H1 (cell line): ENCODE results near the gene GSTO2. TPM values are rescaled to one million over a fixed set of nuclear protein-coding genes. Genes with fewer than 3 reads are reported as not detected.

Source experiments
- CHD2 ChIP-seq: IDR thresholded peaks from 2 replicates; pipeline ENCODE4 v1.6.1; 2012; ENCODE audit warnings: low read length, improper control_type of control experiment
- CTCF ChIP-seq, 3 experiments: IDR thresholded peaks; 1 replicate in 2 of 3; 2 replicates in 1 of 3; pipeline versions ENCODE4 v1.5.1 to v1.6.1; 2011; ENCODE audit warnings: low read length in 3 of 3, mild to moderate bottlenecking in 3 of 3, inconsistent platforms in 2 of 3, low read depth in 1 of 3, moderate library complexity in 1 of 3; ENCODE audit not compliant: insufficient read depth in 1 of 3; ENCODE audit errors: control extremely low read depth in 1 of 3
- FOSL1 ChIP-seq: IDR thresholded peaks from 2 replicates; pipeline ENCODE4 v1.6.1; 2011; ENCODE audit warnings: mild to moderate bottlenecking, low read depth, low read length, moderate library complexity; ENCODE audit not compliant: insufficient read depth
- GTF2F1 ChIP-seq: IDR thresholded peaks from 2 replicates; pipeline ENCODE4 v1.6.1; 2012; ENCODE audit warnings: low read depth, low read length, improper control_type of control experiment, borderline replicate concordance
- JUN ChIP-seq: IDR thresholded peaks from 2 replicates; pipeline ENCODE4 v1.6.1; 2011; ENCODE audit warnings: low read depth, mild to moderate bottlenecking, improper control_type of control experiment, low read length
- PHF8 ChIP-seq: fragments of 200-600 bp; sonication (generic); conservative IDR thresholded peaks from 2 replicates; pipeline ENCODE4 v1.7.1; 2012; ENCODE audit warnings: low read depth, mild to moderate bottlenecking, inconsistent platforms, low read length, moderate library complexity
- POU5F1 ChIP-seq: IDR thresholded peaks from 2 replicates; pipeline ENCODE4 v1.6.1; 2011; ENCODE audit warnings: low read depth, mild to moderate bottlenecking, low read length, moderate library complexity
- RAD21 ChIP-seq, 2 experiments: IDR thresholded peaks in 1 of 2; conservative IDR thresholded peaks in 1 of 2; 2 replicates each; pipeline ENCODE4 v1.6.1; 2011; ENCODE audit warnings: low read depth in 2 of 2, low read length in 2 of 2, improper control_type of control experiment in 1 of 2, inconsistent platforms in 1 of 2, mild to moderate bottlenecking in 1 of 2, moderate library complexity in 1 of 2
- RNF2 ChIP-seq: fragments of 200-900, 300-1000 bp; sonication (generic); IDR thresholded peaks from 2 replicates; pipeline ENCODE4 v1.7.1; 2016; ENCODE audit warnings: borderline replicate concordance, low read depth, mild to moderate bottlenecking, antibody characterized with exemption, low read length; ENCODE audit not compliant: poor library complexity, severe bottlenecking; ENCODE audit errors: missing control alignments
- SIRT6 ChIP-seq: IDR thresholded peaks from one replicate; pipeline ENCODE4 v1.7.1; 2012; ENCODE audit warnings: low read length, inconsistent platforms
- polyA plus RNA-seq, 7 experiments: library from polyadenylated mRNA; depleted of rRNA in 3 of 7; stranded (reverse) in 5 of 7; unstranded in 2 of 7; fragments of >200 nt in 5 of 7; fragments of 200-250 nt in 2 of 7; gene quantifications; 1 replicate in 5 of 7; 2 replicates in 1 of 7; 4 replicates in 1 of 7; pipeline versions ENCODE4 v1.2.1 to v1.2.3, GENCODE V29; 2011 to 2013; ENCODE audit warnings: missing spikeins in 2 of 7, mixed read lengths in 2 of 7
- total RNA-seq: library from RNA; stranded (reverse); fragmentation: NEBNext Ultra II Directional; extraction: Animal tissue kit (Norgen Biotek cat#: 25700); gene quantifications from 2 replicates; pipeline ENCODE4 v1.2.1, GENCODE V29; 2021

Gene GSTO2
- total and polyA plus RNA-seq, 2 of the 8 experiments (the other 6 are each of a cell fraction or from before 2014, with no cell fraction given) = 13.1 to 41.7 TPM

- TF ChIP-seq CTCF (IDR thresholded peaks at IDR 0.05; ENCODE audit: control extremely low read depth in 1 of 3, insufficient read depth in 1 of 3, low read depth in 1 of 3, low read length in 3 of 3) (no peak), JUN (no peak), POU5F1 (no peak), CHD2 (peak; percentile 82), RAD21 (IDR thresholded peaks at IDR 0.05 in 1 of 2, conservative IDR thresholded peaks at IDR 0.05 in 1 of 2; ENCODE audit: low read depth in 2 of 2, low read length in 2 of 2) (no peak), GTF2F1 (no peak), RNF2 (peak; percentile 31), FOSL1 (no peak), PHF8 (no peak; the same call in none of the 2 replicates), SIRT6 (no peak)
- TF ChIP-seq, all 59 proteins: peak for 19
Measured at GRCh38 chr10:104231784-104232612, 37.0 kb upstream of the GSTO2 start, which contains the start of gene CFAP43 (continued).
